Raji (cell line): ENCODE results near the gene RNASE7.

Source experiments
- POLR2A ChIP-seq: IDR thresholded peaks from 2 replicates; pipeline ENCODE4 v1.6.1; 2011; ENCODE audit warnings: low read depth, low read length, control low read depth; ENCODE audit not compliant: insufficient read depth

RNASE7 gene

GRCh38 chr14:21041676-21042433, at the start of gene RNASE7:
TSS of gene RNASE7 (plus strand) at chr14:21042362. CDS start at chr14:21042993, 631 bp downstream.
- no peak for TF ChIP-seq POLR2A

- TF ChIP-seq POLR2A = no peak
Measured at GRCh38 chr14:20996521-20996920, 45.6 kb upstream of the RNASE7 start.

- TF ChIP-seq POLR2A = no peak
Measured at GRCh38 chr14:20997115-20997514, 45.0 kb upstream of the RNASE7 start.

GRCh38 chr14:20997564-20997963, 44.6 kb upstream of the RNASE7 start:
- TF ChIP-seq POLR2A = no peak

GRCh38 chr14:20998139-20998538, 44.0 kb upstream of the RNASE7 start:
- TF ChIP-seq POLR2A = no peak

GRCh38 chr14:20998674-20999366, 43.3 kb upstream of the RNASE7 start, which contains the start of gene SLC39A2:
TSS of gene SLC39A2 (plus strand) at chr14:20999293. CDS start at chr14:20999447, 154 bp downstream.
- TF ChIP-seq POLR2A = no peak

- no peak for TF ChIP-seq POLR2A
Measured at GRCh38 chr14:20999591-20999990, 42.6 kb upstream of the RNASE7 start.

GRCh38 chr14:21001218-21001617, 40.9 kb upstream of the RNASE7 start:
- no peak for TF ChIP-seq POLR2A

GRCh38 chr14:21003788-21004346, 38.3 kb upstream of the RNASE7 start:
- no peak for TF ChIP-seq POLR2A

GRCh38 chr14:21011136-21011535, 31.0 kb upstream of the RNASE7 start:
- no peak for TF ChIP-seq POLR2A

- TF ChIP-seq POLR2A = no peak
Measured at GRCh38 chr14:21014761-21015190, 27.4 kb upstream of the RNASE7 start.

GRCh38 chr14:21015312-21015711, 26.9 kb upstream of the RNASE7 start:
- no peak for TF ChIP-seq POLR2A

- no peak for TF ChIP-seq POLR2A
Measured at GRCh38 chr14:21016413-21017190, 25.6 kb upstream of the RNASE7 start.

- no peak for TF ChIP-seq POLR2A
Measured at GRCh38 chr14:21017528-21018245, 24.5 kb upstream of the RNASE7 start.
